ENCODE measurements around the gene GALNT5.

DNA sequence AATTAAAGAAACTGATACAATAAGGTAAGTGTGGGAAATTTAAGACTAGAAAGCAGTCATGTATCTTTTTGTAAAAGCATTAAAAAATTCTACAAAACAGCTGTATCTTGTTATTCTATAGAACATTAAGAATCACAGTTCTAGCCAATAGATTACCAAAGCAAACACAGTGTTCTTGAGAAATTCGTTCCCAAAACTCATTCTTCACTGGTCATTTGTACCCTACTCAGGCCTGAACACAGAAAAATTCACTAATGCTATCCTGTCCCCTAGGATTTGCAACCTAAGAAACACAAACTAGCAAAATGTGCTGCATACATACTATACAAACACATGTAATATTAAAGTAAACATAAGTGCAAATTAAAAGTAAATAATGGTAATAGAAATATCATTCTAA is 39.0 kb downstream of the GALNT5 start:
- no peak for TF ChIP-seq MYC (IDR thresholded peaks at IDR 0.05; ENCODE audit: low read depth, low read length)
- TF ChIP-seq, protein P1, sequence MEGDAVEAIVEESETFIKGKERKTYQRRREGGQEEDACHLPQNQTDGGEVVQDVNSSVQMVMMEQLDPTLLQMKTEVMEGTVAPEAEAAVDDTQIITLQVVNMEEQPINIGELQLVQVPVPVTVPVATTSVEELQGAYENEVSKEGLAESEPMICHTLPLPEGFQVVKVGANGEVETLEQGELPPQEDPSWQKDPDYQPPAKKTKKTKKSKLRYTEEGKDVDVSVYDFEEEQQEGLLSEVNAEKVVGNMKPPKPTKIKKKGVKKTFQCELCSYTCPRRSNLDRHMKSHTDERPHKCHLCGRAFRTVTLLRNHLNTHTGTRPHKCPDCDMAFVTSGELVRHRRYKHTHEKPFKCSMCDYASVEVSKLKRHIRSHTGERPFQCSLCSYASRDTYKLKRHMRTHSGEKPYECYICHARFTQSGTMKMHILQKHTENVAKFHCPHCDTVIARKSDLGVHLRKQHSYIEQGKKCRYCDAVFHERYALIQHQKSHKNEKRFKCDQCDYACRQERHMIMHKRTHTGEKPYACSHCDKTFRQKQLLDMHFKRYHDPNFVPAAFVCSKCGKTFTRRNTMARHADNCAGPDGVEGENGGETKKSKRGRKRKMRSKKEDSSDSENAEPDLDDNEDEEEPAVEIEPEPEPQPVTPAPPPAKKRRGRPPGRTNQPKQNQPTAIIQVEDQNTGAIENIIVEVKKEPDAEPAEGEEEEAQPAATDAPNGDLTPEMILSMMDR (IDR thresholded peaks at IDR 0.05; ENCODE audit: low read depth, low read length), result no peak
- TF ChIP-seq POLR2A (IDR thresholded peaks at IDR 0.05; ENCODE audit: extremely low read depth, insufficient read length), result no peak

Measured in NB4 (cell line).